ENCODE data around the gene TTPAL.

The TTPAL gene

GRCh38 chr20:44532259-44532980 is 56.7 kb downstream of the TTPAL start:
- H3K36me3 Mint-ChIP-seq (ENCODE audit: insufficient read depth) = peaks cover 10% of the 10 kb centered on the region
- peaks cover 4 to 6% of the 10 kb centered on the region in 2 donors for H3K4me1 Mint-ChIP-seq (ENCODE audit: low read depth in 2 of 2)
- peaks cover 0 to 9% of the 10 kb centered on the region in 2 donors for H3K27me3 Mint-ChIP-seq
- no peak overlapping the region for H3K27ac Mint-ChIP-seq
- no peaks in the 10 kb centered on the region for H3K9me3 Mint-ChIP-seq
- H3K4me3 Mint-ChIP-seq = no peak overlapping the region
- DNase-seq (no peak), ATAC-seq (replicated peaks) (no peak)

- no peak overlapping the region for H3K4me3 Mint-ChIP-seq
- DNase-seq (no peak), ATAC-seq (replicated peaks) (no peak)
- peaks cover 4 to 6% of the 10 kb centered on the region in 2 donors for H3K4me1 Mint-ChIP-seq (ENCODE audit: low read depth in 2 of 2)
- H3K9me3 Mint-ChIP-seq = no peaks in the 10 kb centered on the region
- H3K27me3 Mint-ChIP-seq = peaks cover 0 to 8% of the 10 kb centered on the region in 2 donors
- H3K36me3 Mint-ChIP-seq (ENCODE audit: insufficient read depth) = peaks cover 10% of the 10 kb centered on the region
- H3K27ac Mint-ChIP-seq = no peak overlapping the region
Observed at GRCh38 chr20:44532981-44533331, 57.3 kb downstream of the TTPAL start.

- H3K9me3 Mint-ChIP-seq = no peaks in the 10 kb centered on the region
- H3K27me3 Mint-ChIP-seq = no peaks in the 10 kb centered on the region
- H3K4me3 Mint-ChIP-seq = no peak overlapping the region
- no peak for DNase-seq
- peaks cover 10% of the 10 kb centered on the region for H3K36me3 Mint-ChIP-seq (ENCODE audit: insufficient read depth)
- no peak overlapping the region for H3K27ac Mint-ChIP-seq
- H3K4me1 Mint-ChIP-seq (ENCODE audit: low read depth in 2 of 2) = peaks cover 4 to 6% of the 10 kb centered on the region in 2 donors
- ATAC-seq (replicated peaks) = no peak
Observed at GRCh38 chr20:44533928-44534327, 58.3 kb downstream of the TTPAL start.

DNA sequence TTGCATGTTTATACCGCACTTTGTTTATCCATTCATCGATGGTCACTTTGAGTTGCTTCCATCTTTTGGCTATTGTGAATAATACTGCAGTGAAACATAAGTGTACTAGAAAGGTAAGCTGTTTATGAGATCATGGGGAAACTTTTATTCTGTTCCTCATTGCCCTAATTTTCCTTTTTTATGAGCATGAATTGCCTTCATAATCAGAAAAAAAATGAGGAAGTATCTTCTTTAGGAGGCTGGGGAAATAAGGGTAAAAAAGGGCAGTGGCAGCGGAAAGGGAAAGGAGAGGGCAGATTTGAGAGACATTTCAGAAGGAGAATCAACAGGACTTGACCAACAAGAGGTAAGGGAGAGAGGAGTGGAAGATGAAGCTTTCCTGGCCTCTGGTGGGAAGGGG is 60.5 kb downstream of the TTPAL start:
- Mint-ChIP-seq H3K4me1 (ENCODE audit: low read depth in 2 of 2) (peaks cover 4 to 6% of the 10 kb centered on the region in 2 donors), H3K4me3 (no peak overlapping the region), H3K27me3 (no peaks in the 10 kb centered on the region), H3K9me3 (no peaks in the 10 kb centered on the region), H3K36me3 (ENCODE audit: insufficient read depth) (peaks cover 6% of the 10 kb centered on the region), H3K27ac (no peak overlapping the region)
- DNase-seq = no peak
- ATAC-seq (replicated peaks) = no peak

GRCh38 chr20:44537993-44538392 is 62.3 kb downstream of the TTPAL start:
- no peak overlapping the region for H3K4me3 Mint-ChIP-seq

DNA sequence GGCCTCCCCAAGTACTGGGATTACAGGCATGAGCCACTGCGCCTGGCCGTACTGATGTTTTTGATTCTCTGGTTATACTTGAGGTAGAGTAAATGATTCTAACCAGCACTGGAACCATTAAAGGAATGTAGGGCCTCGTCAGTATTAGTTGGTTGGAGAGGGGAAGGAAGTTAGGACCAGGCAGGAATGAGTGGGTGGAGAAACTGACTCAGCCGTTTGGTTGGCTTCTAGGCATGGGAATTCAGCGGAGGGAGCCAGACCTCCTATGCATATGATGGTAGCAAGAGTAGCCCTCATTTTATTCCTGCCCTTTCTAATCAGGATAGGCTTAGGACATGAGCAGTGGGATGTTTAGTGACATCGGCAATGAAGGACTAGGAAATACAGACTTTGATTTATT is 65.2 kb downstream of the TTPAL start:
- H3K27me3 Mint-ChIP-seq = no peaks in the 10 kb centered on the region
- DNase-seq (no peak), ATAC-seq (replicated peaks) (no peak)
- H3K4me3 Mint-ChIP-seq = no peak overlapping the region
- no peaks in the 10 kb centered on the region for H3K9me3 Mint-ChIP-seq
- no peak overlapping the region for H3K27ac Mint-ChIP-seq
- H3K4me1 Mint-ChIP-seq (ENCODE audit: low read depth in 2 of 2) = peaks cover 0 to 3% of the 10 kb centered on the region in 2 donors
- H3K36me3 Mint-ChIP-seq (ENCODE audit: insufficient read depth) = no peaks in the 10 kb centered on the region

More at GRCh38 chr20:44537993-44538392, 62.3 kb downstream of the TTPAL start:
- Mint-ChIP-seq H3K27ac (no peak overlapping the region), H3K9me3 (no peaks in the 10 kb centered on the region), H3K4me1 (ENCODE audit: low read depth in 2 of 2) (peaks cover 0 to 3% of the 10 kb centered on the region in 2 donors), H3K27me3 (no peaks in the 10 kb centered on the region), H3K36me3 (ENCODE audit: insufficient read depth) (no peaks in the 10 kb centered on the region)
- ATAC-seq (replicated peaks) = no peak
- DNase-seq = no peak

DNA sequence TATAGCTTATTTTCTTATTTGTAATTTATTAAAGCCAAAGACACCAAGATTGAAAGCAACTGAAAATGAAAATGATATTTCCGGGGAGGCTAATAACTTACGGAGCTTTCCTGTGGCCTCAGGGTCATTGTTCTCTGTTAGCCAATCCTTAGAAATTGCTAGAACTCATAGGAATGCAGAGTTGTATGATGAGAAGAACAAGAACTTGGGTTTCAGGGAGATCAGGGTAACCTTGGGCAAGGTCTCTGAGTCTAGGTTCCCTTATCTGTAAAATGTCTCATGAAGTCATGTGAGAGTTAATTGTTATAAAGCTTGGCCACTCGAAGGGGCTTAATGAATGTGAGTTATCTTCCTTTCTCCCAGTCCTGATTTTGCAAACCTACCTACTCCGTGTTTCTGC is 66.3 kb downstream of the TTPAL start:
- Mint-ChIP-seq H3K9me3 (no peaks in the 10 kb centered on the region), H3K27me3 (peaks cover 0 to under 1% of the 10 kb centered on the region in 2 donors), H3K27ac (no peak overlapping the region), H3K4me3 (no peak overlapping the region), H3K36me3 (ENCODE audit: insufficient read depth) (no peaks in the 10 kb centered on the region), H3K4me1 (ENCODE audit: low read depth in 2 of 2) (no peaks in the 10 kb centered on the region)
- DNase-seq = no peak
- ATAC-seq (replicated peaks) = no peak

DNA sequence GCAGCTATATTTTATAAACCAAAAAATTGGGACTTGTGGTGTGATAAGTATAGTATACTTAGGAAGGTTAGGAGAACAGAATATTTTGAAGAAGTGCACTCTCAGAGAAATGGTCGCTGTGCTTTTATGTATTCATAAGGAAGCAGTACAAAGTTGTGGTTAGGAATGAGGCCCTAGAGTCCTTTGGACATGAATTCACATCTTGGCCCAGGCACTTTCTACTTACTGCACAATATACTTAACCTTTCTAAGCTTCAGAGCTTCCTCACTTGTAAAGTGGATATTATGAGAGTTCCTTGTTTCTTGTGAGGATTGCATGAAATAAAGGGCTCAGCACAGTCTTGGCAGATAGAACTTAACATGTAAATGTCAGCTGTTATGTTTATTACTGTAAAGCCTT is 67.2 kb downstream of the TTPAL start:
- Mint-ChIP-seq H3K4me1 (ENCODE audit: low read depth in 2 of 2) (no peaks in the 10 kb centered on the region), H3K27ac (no peak overlapping the region), H3K4me3 (no peak overlapping the region), H3K36me3 (ENCODE audit: insufficient read depth) (no peaks in the 10 kb centered on the region), H3K27me3 (peaks cover 5 to 10% of the 10 kb centered on the region in 2 donors), H3K9me3 (no peaks in the 10 kb centered on the region)
- no peak for ATAC-seq (replicated peaks)
- DNase-seq = no peak

DNA sequence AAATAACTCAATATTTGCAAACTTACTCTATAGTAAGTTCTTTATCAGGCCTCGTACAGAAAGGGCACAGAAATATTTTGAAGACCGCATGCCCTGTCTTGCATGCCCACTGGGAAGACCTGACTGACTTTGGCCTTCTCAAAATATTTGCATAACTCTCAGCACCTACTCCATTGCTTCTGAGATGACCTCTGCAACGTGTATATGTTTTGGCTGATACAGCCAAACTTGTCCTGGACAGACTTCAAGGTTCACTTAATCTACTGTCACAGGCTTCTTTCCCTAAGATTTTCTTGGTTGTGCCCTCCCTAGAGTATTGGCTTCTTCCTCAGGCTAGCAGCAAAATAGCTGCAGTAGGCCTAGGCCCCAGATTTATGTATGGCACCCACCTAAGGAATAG is 67.7 kb downstream of the TTPAL start:
- Mint-ChIP-seq H3K4me1 (ENCODE audit: low read depth in 2 of 2) (no peaks in the 10 kb centered on the region), H3K36me3 (ENCODE audit: insufficient read depth) (no peaks in the 10 kb centered on the region), H3K27me3 (peaks cover 6 to 10% of the 10 kb centered on the region in 2 donors), H3K27ac (no peak overlapping the region), H3K4me3 (no peak overlapping the region), H3K9me3 (no peaks in the 10 kb centered on the region)
- ATAC-seq (replicated peaks) (no peak), DNase-seq (no peak)

Measured in effector memory CD8-positive, alpha-beta T cell (primary cell).